ENCODE results near the gene VAMP1.

VAMP1 gene

GRCh38 chr12:6423267-6424007, 47.0 kb downstream of the VAMP1 start:
- peak; percentile 93 for DNase-seq

GRCh38 chr12:6420364-6420763, 50.1 kb downstream of the VAMP1 start:
- DNase-seq, result no peak

GRCh38 chr12:6418796-6419195, 51.7 kb downstream of the VAMP1 start:
- no peak for DNase-seq

GRCh38 chr12:6416596-6416995, 53.9 kb downstream of the VAMP1 start:
- no peak for DNase-seq
